ENCODE results near the gene CDC42BPB. TPM values are rescaled to one million over a fixed set of nuclear protein-coding genes. Genes with fewer than 3 reads are reported as not detected.

CDC42BPB gene
- total RNA-seq, 4 donors from 2014 or later, result 85.8 to 170 (median 102) TPM

DNA sequence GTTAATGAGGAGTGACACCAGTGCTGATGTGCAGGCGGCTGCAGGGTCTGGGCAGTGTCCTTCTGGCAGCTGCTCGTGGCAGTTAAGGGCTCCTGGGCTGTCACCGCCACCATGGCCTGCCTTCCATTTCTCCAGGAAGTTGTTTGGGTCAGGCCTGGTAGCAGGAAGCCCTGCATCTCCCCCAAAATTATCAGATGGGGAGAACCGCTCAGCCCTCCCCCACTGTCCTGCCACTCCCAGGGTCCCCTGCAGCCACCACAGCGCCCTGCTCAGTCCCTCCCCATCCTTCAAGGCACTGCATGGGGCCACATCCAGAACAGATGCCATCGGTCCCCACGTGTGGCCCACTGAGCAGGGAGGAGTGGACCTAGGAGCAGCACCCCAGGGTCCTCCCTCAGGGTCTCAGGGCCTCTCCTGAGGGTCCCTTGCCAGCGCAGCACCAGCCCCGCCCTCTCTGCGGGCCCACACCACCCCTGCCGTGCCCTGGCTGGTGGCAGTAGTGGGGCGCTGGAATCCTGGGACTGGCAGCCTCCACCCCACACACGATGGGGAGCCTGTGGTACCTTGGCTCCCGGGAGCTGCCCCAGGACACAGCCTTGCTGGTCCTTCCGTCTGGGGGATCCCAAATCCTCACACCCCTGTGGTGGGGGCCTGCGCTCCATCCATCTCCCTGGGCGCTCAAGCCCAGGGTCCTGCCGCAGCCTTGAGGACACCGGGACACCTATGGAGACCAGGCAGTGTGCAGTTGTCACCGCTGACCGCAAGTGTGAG, 145.2 kb downstream of the CDC42BPB start:
- TF ChIP-seq CTCF (IDR thresholded peaks at IDR 0.05; ENCODE audit: low read depth), result no peak

GRCh38 chr14:102911541-102911951, 145.8 kb downstream of the CDC42BPB start:
- TF ChIP-seq CTCF (IDR thresholded peaks at IDR 0.05; ENCODE audit: low read depth), result no peak

- no peak for TF ChIP-seq CTCF (IDR thresholded peaks at IDR 0.05; ENCODE audit: low read depth)
These were observed 146.9 kb downstream of the CDC42BPB start for GRCh38 chr14:102910442-102910841.

DNA sequence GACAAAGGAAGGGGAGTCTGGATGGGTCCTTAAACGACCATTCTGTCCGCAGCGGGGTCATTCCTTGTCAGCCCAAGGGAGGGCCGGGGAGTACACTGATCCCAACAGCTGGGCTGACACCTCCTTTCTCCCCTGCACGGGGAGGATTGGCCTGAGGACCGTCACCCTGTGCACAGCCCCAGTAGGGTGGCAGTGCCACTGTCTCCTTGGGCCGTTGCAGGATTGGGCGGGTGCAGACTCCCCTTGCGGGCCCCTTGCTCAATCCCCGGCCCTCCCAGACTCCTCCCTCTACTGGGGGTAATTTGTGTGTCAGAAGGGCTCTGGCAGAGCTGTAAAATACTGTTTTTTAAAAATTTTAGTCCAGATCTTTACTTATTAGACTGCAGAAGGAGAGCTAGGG, 147.4 kb downstream of the CDC42BPB start:
- TF ChIP-seq CTCF (IDR thresholded peaks at IDR 0.05; ENCODE audit: low read depth), result no peak

DNA sequence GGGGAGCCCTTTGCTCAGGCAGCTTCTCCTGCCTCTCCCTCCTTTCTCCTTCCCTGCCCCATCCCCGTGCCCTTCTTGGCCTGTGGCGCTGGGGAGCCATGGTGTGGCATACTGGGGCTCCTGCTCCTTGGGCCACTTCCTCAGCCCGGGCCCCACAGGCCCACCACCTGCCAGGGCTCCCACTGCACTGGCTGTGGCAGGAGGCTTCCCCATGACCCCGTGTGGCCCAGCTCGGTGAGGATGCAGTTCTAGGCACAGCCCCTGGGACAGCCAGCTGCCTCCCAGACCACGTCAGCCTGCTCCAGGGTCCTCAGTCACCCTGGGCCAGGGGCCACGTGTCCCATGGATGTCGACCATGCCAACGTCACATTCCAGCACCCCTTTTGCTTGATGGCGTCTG, 147.9 kb downstream of the CDC42BPB start:
- no peak for TF ChIP-seq CTCF (IDR thresholded peaks at IDR 0.05; ENCODE audit: low read depth)

DNA sequence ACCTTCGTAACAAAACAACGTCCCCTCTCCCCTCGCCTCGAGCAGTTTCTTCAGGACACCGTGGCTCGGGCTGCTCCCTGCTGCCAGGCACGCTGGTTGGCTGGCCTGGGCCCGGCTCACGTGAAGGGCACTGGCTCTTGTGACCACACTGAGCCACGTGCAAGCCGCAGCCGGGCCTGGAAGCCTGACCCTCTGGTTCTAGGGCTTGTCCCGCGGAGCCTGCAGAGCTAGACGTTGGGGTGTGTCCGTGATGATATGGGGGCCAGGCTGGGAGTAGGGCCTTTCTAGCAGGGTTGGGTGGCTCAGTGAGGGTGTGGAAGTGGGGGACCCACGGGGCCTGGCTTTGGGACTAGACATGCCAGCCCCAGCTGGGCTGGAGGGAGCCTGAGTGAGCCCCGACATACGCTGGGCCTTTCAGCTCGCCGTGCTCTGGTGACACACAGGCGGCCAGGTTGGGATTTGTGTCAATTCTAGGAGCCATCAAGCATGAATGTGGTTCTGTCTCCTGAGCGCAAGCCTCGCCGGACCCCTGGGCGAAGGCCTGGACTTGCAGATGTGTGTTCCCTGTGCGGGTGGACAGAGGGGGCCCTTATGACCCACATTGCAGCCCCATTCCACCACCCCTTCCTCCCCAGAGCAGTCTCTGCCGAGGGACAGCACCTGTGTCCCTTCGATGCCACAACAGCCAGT, 148.4 kb downstream of the CDC42BPB start:
- no peak for TF ChIP-seq CTCF (IDR thresholded peaks at IDR 0.05; ENCODE audit: low read depth)

GRCh38 chr14:102907980-102908730, 149.2 kb downstream of the CDC42BPB start:
- TF ChIP-seq CTCF (IDR thresholded peaks at IDR 0.05; ENCODE audit: low read depth), result no peak
